ENCODE measurements around the gene PLEKHM3.
A peak's percentile ranks its signal among the peaks of the same experiment; 100 is the strongest.
"Not testable (repeated sequence)": the region's sequence is repeated elsewhere in the genome, so short reads cannot be mapped to it uniquely, and the experiment has no call there.

PLEKHM3 gene

DNA sequence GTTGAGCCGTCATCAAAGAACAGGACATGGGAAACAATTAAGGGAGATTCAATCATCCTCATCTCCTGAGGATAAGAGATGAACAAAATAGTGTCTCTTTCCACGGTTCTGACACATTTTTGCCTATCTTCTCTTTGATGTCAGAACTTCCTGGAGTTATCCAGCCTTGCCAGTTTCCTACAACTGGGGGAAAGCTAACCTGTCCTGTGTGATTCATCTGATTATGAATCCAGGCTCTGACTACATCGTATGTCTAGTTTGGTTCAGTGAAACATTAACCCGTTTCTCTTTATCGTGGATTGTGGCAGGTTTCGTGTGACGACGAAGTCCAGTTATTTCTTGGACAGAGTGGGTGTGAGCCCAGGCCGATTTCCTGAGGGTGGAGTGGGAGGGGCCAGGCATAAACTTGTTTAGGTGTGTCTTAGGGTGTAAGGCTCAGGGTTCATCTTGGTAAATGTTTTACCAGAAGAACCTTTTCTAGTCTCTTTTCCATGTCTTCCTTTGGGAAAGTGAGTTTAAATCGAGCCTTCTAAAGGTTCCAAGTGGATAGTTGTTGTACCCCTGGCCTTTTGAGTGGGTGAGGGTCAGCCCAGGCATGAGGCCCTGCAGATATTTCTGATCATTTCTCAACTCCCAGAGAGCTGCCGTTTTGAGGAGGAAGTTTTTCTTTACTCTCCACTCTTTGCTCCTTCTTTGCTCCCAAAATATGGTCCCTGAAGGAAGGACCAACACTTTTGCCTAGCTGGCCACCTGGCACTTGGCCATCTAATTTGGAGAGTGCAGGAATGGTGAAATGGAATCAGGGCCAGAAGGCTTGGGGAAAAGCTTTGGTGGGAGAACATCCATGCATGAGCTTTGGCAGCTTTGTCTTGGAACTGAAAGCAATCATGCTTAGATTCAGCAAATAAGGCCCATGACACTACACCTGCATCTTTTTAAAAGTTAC, 205.2 kb downstream of the PLEKHM3 start:
- peak; percentile 41 for FAIRE-seq

DNA sequence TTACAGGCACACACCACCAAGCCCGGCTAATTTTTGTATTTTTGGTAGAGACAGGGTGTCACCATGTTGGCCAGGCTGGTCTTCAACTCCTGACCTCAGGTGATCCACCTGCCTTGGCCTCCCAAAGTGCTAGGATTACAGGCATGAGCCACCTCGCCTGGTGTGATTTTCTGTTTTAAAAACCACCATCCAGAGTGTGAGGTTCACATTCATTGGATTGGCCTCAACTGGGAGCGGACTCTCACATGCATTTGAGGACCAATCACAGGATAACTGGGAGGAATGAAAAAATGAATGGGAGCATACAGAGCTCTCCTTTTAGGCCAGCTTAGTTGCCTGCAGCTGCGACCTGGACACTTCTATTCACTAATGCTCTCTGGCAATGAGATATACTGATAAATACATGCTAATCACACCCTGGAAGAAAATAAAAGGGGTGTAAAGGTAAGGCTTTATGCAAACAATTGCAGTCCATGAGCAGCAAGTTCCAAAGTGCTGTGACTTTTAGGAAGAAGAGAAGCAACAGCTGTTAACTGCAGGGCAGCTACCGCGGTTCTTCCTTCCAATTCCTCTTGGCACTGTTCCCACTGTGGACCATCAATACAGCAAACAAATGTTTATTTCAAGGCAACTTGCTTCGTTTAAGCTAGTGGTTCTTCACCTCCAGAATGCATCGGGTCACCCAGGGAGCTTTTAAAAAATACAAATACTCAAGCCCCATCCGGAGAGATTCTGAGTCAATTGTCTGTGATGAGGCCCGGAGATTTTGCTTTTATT, 206.1 kb downstream of the PLEKHM3 start:
- FAIRE-seq: no peak

DNA sequence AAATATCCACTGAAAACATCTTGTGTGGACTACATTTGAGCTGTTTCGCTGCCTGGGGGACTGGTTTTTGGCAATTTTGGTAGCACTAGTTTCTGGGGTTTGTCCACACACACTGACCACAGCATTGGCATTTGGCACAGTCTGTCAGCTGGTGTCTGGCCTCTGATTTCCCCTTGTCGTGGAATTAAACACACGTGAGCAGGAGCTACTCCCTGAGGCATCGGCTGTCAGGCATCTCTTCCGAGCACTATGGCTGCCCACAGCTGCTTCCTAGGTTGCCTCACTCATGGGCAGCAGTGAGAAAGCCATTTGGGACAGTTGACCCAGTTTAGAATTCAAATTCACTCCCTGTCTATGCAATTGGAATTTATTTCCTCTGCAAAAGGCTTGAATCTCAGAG, 208.8 kb downstream of the PLEKHM3 start:
- no peak for FAIRE-seq

DNA sequence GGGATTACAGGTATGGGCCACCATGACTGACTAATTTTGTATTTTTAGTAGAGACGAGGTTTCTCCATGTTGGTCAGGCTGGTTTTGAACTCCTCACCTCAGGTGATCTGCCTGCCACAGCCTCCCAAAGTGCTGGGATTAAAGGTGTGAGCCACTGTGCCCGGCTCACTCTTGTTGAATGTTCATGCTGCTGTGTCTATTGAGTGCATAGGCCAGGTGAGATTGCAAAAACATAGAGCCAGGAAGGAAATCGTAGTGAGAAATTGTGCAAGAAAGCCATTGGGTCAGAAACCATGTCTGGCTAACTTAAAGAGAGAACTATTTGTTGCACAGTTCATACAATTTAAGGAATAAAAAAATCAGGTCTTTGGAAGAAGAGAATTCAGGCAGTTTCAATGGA, 210.1 kb downstream of the PLEKHM3 start:
- FAIRE-seq: no peak

DNA sequence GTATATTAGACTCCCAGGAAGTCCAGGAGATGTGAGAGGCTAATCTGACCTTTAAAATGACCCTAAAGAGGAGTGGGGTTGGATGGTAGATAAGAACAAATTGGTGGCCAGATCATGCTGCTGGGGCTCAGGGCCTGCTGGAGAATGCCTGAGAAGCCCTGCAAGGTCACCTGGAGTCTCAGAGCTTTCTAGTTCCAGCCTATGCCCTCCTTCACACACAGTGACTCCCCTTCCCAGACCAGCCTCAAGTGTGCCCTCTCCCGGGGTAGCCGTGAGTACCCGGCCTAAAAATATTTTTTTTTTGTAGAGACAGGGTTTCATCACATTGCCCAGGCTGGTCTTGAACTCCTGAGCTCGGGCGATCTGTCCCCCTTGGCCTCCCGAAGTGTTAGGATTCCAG, 211.4 kb downstream of the PLEKHM3 start:
- no peak for FAIRE-seq

DNA sequence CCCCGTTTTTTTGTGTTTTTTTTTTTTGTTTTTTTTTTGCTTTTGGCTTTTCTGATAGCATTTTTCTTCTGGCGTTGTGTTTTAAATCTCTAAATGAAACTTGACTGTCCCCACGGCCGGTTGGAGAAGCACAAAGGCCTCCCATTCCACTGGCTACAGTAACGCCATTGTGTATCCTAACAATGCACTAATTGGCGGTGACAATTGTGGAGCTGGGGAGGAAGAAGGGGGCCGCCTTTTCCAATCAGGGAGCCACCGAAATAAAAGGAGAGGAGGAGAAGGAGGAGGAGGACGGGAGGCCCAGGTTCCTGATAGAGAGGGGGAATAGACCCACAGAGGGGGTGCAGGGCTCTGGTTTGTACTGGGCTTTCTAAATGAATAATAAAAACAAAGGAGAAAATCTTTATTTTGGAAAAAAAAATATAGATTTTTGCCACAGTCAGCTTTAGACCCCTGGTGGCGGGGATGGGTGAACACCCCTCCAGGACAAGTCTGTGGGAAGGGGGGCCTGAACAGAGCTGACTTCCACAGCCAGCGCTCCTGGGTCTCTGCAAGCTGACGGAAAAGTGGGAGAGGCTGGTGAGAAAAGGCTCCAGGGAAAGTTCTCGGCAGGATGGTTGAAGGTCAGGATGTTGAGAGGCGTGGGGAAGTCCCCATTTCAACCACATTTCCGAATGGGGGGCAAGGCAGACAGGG, 212.0 kb downstream of the PLEKHM3 start:
- FAIRE-seq: no peak

DNA sequence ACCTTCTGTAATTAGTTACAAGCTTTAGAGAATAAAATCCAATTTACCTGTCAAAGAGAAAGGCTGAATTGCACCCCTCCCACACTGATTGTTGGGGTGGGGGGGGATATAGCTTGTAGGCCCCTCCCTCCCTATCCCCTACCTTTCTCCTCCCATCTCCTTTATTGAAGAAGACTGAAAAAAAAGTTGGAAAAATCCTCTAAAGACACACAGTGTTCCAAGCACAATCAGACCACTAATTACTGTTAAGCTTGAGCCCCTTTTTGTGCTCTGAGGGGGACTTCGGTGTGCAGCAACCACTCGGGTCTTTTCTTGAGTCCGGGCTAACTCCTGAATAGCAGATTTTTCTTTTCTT, 212.6 kb downstream of the PLEKHM3 start:
- FAIRE-seq: no peak

DNA sequence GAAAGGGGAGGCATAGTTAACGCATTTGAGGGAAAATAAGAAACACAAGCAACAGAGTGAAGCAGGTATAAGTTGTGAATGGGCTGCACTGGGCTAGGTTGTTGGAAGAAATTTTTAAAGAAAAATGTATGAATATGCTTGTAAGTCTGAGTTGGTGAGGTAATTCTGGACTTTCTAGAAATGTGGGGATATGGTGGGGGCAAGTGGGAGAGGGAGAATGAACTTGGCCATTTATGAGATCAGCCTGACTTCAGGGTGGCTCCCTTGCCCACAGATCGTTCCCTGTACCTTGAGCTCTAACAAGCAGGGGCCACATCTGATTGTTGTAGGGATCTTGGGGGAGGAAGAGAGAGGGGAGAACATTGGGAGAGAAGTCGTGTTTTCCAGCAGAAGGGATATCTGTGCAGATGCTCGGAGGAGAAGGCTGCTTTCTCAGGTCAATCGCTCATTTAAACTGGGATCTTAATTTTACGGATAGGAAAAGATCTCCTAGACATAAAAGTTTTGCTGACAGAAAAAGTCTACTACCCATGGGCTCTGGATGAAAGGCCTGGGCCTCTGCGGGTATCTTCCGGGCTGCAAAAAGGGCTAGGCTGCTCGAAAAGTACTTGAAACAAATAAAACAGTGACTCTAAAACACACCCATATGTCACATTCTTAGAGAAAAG, 213.1 kb downstream of the PLEKHM3 start:
- FAIRE-seq: no peak

DNA sequence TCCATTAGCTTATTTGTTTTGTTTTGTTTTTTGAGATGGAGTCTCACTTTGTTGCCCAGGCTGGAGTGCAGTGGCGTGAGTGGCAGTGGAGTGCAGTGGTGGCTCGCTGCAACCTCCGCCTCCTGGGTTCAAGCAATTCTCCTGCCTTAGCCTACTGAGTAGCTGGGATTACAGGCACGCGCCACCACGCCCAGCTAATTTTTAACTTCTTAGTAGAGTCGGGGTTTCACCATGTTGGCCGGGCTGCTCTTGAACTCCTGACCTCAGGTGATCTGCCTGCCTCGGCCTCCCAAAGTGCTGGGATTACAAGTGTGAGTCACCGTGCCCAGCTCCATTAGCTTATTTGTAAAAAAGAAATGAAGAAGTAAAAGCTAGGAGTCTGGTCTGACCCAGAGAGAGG, 213.7 kb downstream of the PLEKHM3 start:
- FAIRE-seq: not testable (repeated sequence)

DNA sequence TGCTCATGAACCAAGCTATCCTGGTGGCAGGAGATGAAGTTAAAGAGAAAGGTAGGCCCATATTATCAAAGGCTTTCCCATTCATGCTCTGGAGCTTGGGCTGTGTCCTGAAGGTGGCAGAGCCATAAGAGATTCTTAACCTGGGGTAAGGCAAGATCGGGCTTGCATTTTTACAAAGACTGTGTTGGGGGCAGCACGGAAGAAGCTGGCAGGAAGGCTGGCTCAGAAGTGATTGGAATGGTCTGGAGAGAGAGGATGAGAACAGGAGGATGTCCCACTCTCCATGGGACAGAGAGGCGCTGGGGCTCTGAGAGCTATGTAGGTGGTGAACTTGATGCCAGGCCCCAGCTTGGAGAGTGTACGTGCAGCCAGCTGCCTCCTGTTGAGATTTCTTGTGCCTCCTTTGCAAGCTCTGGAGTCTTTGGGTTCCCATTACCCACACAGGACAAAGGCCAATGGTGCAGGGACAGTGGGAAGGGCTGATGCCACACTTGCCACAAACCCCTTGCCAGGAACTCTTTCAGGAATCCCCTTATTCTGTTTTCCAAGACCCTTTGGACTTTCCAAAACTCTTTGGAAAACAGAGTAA, 215.0 kb downstream of the PLEKHM3 start:
- no peak for FAIRE-seq

DNA sequence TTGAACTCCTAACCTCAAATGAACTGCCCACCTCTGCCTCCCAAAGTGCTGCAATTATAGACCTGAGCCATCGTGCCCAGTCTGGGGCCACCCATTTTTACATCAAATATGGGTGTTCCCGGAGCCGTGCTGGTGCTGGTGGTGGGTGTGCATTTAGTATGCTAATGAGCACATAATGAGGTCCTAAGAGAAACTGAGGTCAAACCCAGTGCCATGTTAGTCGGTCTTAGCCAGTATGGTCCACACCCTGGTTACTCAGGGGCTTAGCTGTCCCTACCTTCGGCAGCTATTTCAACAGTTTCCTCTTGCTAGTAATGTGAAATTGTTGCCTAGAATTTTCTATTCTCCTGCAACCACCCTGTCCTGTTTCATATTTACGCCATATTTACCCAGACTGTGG, 217.2 kb downstream of the PLEKHM3 start:
- no peak for FAIRE-seq

DNA sequence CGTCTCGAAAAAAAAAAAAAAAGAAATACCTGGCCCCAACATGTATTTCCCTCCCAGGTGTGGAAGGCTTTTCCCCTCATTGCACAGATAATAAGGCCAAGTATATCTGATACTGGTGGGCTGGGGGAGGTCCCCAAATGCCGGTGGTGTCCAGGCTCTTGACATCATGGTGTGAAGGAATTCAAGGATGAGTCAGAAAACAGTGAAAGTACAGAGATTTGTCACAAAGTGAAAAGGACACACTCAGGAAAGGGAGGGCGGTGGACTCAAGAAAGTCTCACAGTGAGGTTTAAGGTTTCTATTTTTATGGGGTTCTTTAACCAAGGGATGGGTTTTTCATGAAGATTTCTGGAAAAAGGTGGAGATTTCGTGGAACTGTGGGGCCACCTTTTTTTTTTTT, 217.8 kb downstream of the PLEKHM3 start:
- FAIRE-seq: no peak

DNA sequence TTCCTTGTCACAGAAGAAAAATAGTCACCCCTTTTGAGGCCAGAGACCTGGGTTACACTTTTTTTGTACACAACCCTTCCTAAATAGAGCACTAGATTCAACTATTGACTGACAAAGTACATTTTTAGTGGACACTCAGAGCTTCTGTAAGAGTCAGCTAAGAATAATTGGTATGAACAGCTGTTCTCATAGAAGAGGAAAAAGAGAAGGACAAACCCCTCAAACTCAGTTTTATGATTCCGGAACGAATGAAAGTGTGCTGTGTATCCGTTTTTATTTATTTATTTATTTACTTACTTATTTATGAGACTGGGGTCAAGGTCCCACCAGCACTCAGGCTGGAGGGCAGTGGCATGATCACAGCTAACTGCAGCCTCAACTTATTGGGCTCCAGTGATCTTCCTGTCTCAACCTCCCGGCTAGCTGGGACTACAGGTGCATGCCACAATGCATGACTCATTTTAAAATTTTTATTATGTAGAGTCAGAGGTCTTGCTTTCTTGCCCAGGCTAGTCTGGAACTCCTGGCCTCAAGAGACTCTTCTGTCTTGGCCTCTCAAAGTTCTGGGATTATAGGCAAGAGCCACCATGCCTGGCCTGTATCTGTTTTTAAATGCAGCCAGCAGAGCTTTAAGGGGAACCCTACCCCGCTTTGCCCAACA, 219.6 kb downstream of the PLEKHM3 start:
- FAIRE-seq: no peak

DNA sequence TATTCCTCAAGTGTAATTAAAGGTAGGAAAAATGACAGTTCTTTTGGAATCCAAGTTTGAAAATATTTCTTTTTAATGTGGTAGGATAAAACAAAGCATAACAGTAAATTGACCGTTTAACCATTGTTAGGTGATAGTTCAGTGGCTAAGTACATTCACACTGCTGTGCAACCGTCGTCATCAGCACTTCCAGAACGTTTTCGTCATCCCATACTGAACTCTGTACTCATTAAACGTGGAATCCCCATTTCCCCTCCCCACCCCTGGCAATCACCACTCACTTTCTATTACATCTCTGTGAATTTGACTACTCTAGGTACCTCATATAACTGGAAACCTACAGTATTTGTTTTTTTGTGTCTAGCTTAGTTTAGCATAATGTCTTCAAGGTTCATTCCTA, 222.7 kb downstream of the PLEKHM3 start:
- FAIRE-seq: no peak

DNA sequence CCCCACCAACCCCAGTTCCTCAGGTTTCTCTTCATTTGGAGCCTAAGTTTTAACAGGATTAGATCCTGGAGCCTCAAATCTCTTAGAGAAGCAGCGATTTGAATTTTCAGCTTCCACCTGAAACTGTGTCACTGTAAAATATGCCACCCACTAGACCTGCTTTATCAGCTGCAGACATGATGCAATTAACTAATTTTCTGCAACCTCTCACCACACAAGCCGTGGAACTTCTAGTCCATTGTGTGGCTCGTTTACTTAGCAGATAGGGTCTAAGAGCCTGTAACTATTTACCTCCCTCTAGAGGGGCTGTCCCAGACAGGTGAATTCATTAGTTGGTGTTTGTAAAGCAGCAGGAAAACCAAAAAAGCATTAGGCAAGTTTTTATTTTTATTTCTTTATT, 224.1 kb downstream of the PLEKHM3 start:
- no peak for FAIRE-seq

DNA sequence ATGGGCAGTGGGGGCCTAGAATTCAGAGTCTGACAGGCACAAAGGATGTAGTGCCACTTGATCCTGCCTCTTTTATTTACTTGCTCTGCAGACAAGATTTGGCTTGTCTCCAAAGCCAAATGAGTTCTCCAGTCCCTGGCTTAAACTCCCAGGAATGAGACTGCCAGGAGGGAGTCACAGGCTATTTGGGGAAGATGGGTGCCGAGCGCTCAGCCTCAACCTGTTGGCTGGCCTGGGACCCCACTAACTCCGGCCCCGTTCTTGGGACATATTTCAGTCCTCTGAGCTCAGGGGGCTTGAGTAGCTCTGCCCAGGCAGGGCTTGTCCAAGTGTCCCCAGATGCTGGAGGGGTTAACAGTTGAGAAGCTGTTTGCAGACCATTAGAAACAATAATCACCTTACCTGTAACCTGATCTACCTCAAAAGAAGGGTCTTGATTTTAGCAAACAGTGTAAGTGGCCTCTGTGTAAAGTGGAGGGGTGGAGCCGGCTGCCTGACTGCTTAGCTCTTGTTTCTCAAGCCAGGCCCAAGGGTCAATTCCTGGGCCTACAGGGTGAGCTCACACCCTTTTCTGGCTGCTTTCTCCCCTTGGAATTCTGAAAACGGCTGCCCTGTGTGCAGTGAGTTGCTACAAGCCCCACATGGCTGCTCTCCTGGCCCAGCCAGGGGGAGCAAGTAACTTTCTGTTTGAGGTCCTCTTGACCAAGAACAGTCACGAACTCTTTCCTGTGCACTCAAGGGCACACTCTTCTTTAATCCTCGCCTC, 228.6 kb downstream of the PLEKHM3 start:
- no peak for FAIRE-seq

DNA sequence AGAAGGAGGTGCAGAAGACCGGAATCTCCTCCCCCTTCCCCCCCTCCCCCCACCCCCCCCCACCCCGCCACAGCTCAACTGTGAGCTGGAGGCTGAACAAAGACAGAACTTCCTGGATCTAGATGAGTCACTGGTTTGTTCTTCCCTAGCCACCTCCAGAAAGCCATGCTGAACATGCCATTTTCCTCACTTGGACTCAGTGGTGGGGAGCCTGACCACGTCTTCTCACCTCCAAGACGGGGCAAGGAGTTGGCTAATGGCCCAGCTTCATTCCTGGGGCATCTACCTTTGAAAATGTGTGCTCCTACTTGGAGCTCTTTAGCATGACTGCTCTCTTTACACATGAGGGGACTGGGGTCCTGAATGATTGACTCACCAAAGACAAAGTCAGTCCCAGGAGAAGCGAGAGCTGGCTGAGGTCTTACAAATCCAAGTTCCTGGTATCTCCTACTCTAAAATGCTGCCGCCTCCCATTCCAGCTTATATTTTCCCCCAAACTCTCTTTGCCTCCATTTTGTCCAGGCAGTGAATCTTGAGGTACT, 233.0 kb downstream of the PLEKHM3 start:
- FAIRE-seq: no peak

DNA sequence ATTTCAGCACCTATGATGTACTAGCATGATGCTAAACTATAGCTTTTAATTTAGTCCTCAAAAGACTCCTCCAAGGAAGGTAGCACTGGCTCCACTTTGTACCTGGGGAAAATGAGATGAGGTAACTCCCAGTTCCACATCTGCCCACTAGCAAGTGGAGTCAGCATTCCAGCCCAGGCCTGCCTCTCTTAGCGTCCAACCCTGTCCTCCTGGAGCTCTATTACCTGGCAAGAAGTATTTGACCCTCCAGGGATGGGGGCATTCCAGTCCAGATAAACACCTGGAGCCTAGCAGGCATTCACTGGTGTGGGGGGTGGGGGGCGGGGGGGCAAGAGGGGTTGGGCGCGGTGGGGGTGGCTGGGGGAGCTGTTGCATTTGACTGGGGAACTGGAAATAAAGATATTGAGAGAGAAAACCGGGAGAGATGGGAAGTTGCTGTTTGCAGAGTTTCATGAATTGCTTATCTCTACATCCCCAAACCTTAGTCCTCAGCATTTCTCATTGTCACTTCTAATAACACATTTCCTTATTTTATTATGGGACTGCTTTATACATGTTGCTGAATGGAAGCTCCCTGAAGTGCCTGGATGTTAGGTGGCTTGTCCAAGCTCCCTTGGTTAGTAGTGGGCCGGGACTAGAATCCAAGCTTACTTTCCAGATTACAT, 233.6 kb downstream of the PLEKHM3 start:
- no peak for FAIRE-seq

DNA sequence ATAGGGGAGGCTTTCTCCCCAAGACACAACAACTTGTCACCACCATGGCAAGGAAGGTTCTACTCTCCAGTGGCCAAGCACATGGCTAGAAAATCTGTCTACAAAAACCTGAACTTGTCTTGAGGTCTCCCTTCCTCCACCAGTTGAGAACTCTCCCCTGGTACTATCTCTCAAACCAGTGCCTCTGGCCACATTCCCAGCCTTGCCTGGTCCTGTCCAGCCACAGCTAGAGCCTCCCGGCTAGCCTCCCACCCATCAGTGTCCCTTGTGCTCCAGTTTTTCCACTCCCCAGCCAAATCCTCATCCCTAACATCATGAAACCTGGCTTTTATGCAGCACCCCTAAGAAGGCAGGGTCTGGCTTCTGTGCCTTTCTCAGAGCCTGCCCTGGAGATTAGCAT, 234.4 kb downstream of the PLEKHM3 start:
- no peak for FAIRE-seq

DNA sequence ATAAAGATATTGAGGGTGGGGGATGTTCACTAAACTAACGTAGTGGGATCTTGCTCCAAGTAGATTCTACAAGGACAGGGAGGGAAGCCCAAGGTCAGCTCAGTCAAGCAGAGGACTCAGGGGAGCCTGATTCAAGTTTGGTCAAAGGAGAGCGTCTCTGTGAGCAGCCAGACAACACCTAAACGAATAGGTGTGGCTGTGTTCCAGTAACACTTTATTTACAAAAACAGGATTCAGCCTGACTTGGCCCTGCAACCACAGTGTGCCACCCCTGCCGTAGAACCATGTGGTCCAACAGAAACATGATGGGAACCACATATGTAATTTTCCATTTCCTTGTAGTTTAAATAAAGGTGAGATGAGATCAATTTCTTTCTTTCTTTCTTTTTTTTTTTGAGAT, 237.5 kb downstream of the PLEKHM3 start:
- FAIRE-seq: no peak
